HepG2 (cell line): ENCODE data around the gene NDUFS4. TPM values are rescaled to one million over a fixed set of nuclear protein-coding genes. Genes with fewer than 3 reads are reported as not detected.

Experiments used
- ARID2 ChIP-seq: sonication (generic); formaldehyde crosslinking; IDR thresholded peaks from 2 replicates; pipeline ENCODE4 v1.8.1; 2022; ENCODE audit warnings: mild to moderate bottlenecking, missing genetic modification reagents, borderline replicate concordance
- NR0B2 ChIP-seq: sonication (generic); formaldehyde crosslinking; IDR thresholded peaks from 2 replicates; pipeline ENCODE4 v1.4.0; 2020; ENCODE audit warnings: mild to moderate bottlenecking, missing genetic modification reagents
- PRDM10 ChIP-seq: sonication (generic); formaldehyde crosslinking; IDR thresholded peaks from 2 replicates; pipeline ENCODE4 v1.4.0; 2020; ENCODE audit warnings: low read depth, missing genetic modification reagents
- TEAD3 ChIP-seq: optimal IDR thresholded peaks from 2 replicates; pipeline ENCODE3; 2016; ENCODE audit warnings: borderline replicate concordance
- ZBTB33 ChIP-seq: sonication (generic); formaldehyde crosslinking; IDR thresholded peaks from 2 replicates; pipeline ENCODE4 v1.4.0; 2020; ENCODE audit warnings: missing genetic modification reagents
- ZFYVE20 ChIP-seq: sonication (generic); formaldehyde crosslinking; IDR thresholded peaks from 2 replicates; pipeline ENCODE4 v1.8.0; 2023; ENCODE audit warnings: low read depth, mild to moderate bottlenecking, moderate library complexity, missing genetic modification reagents, borderline replicate concordance
- ZNF891 ChIP-seq: sonication (generic); formaldehyde crosslinking; IDR thresholded peaks from 2 replicates; pipeline ENCODE4 v1.5.0; 2020; ENCODE audit warnings: mild to moderate bottlenecking, missing genetic modification reagents
- ZUFSP ChIP-seq: sonication (generic); formaldehyde crosslinking; IDR thresholded peaks from 2 replicates; pipeline ENCODE4 v1.9.0; 2021; ENCODE audit warnings: missing genetic modification reagents, mild to moderate bottlenecking, borderline replicate concordance
- polyA plus RNA-seq, 8 experiments: library from polyadenylated mRNA; depleted of rRNA in 3 of 8; stranded (reverse) in 7 of 8; unstranded in 1 of 8; fragments of >200 nt; fragmentation: Illumina TruSeq in 4 of 8; extraction: Trizol in 4 of 8; gene quantifications; 2 replicates each; pipeline versions ENCODE4 v1.2.1 to v1.2.3, GENCODE V29; 2011 to 2016; ENCODE audit warnings: low read depth in 4 of 8, missing spikeins in 1 of 8, mixed read lengths in 1 of 8; ENCODE audit not compliant: insufficient read depth in 1 of 8
- total RNA-seq, 5 experiments: library from RNA; depleted of rRNA; stranded (reverse); fragments of >200 nt; fragmentation: Illumina TruSeq; extraction: Trizol; gene quantifications; 2 replicates each; pipeline ENCODE4 v1.2.3, GENCODE V29; 2016; ENCODE audit warnings: low read depth in 1 of 5
- TF ChIP-seq, protein P1 (sequence below): sonication (generic); formaldehyde crosslinking; IDR thresholded peaks from 2 replicates; pipeline ENCODE4 v1.5.0; 2020; ENCODE audit warnings: missing genetic modification reagents, mild to moderate bottlenecking, borderline replicate concordance

Gene NDUFS4
- total and polyA plus RNA-seq, 2 of the 13 experiments (the other 11 are each of a cell fraction or from before 2014, with no cell fraction given): 121 to 126 TPM

GRCh38 chr5:53552561-53552960, 7.9 kb upstream of the NDUFS4 start (continued):
- TF ChIP-seq ZUFSP (CRISPR knock-in tag) (no peak), ARID2 (CRISPR knock-in tag) (no peak), ZNF891 (CRISPR knock-in tag) (no peak), TEAD3 (CRISPR knock-in tag) (no peak), NR0B2 (CRISPR knock-in tag) (no peak), PRDM10 (CRISPR knock-in tag) (no peak), ZBTB33 (CRISPR knock-in tag) (no peak), ZFYVE20 (CRISPR knock-in tag) (no peak)
- TF ChIP-seq, protein P1, sequence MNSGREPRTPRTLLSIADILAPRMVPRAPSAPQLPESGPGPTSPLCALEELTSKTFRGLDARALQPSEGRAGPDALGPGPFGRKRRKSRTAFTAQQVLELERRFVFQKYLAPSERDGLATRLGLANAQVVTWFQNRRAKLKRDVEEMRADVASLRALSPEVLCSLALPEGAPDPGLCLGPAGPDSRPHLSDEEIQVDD: no peak
